ENCODE results near the gene MAP1S.
"Not testable (repeated sequence)": the region's sequence is repeated elsewhere in the genome, so short reads cannot be mapped to it uniquely, and the experiment has no call there.

MAP1S gene

DNA sequence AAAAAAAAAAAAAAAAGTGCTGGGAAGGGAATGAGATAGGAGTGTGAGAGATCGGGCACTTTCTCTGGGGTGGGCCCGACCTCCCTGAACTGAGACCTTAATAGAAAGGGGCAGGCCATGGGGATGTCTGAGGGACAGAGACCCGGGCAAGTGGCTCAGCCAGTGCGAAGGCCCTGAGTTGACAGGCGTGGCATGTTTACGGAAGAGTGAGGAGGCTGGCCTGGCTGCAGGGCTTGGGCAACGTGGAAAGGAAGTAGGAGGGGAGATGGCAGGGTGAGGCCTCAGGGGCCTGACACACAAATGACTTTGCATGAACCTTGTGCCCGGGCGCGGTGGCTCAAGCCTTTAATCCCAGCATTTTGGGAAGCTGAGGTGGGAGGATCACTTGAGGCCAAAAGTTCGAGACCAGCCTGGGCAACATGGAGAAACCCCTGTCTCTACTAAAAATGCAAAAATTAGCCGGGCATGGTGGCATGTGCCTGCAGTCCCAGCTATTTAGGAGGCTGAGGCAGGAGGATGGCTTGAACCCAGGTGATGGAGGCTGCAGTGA lies 45.9 kb downstream of the MAP1S start:
- no peak for DNase-seq (ENCODE audit: low spot score)

DNA sequence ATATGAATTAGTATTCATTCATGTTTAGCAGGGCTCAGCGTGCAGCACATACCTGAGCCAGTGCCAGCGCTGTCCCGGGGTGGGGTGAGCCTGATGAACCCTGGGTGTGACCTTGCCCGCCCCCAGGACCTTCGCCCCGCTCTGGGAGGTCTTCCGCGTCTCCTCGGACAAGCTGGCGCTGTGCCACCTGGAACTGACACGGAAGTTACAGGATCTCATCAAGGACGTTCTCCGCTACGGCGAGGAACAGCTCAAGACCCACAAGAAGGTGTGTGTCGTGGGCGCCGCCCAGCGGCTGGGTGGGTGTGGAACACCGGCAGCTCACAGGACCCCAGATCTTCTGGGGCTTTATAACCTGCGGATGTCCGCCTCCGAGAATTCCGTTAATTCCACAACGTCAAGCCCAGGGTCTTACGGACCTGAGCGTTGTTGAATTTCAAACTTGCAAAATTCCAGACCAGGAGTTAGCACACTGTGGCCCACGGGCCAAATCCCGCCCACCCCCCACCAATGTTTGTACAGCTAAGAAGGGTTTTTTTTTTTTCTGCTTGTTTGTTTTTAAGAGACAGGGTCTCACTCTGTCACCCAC lies 47.4 kb downstream of the MAP1S start:
- peak; percentile 30 for DNase-seq (ENCODE audit: low spot score)

DNA sequence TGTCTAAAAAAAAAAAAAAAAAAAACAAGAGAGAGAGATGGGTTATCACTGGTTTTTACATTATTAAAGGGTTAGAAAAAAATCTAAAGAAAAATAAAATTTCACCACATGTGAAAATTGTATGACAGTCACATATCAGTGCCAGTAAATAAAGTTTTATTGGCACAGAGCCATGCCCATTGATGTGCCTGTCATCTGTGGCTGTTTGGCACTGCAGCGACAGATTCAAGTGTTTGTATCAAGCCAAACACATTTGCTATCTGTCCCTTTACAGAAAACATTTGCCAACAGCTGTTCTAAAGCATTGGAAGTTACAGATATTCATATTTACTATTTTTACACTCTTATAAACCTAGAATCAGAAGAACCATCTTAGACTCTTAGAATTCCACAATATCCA lies 48.3 kb downstream of the MAP1S start:
- DNase-seq (ENCODE audit: low spot score), result no peak

DNA sequence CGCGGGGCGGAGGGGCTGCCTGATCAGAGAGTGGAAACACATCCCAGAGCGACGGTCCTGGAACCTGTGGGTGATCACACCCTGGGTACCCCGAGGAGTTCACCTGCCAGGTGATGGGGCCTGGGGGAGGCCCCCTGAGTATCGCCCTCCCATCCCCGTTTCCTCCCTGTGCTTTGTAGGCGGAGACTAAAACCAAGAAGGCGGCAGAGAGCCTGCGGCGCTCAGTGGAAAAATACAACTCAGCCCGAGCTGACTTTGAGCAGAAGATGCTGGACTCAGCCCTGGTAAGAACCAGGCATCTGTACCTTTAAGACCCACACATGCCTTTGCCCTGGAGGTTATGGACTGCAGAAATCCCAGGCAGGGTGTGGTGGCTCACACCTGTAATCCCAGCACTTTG lies 51.3 kb downstream of the MAP1S start:
- DNase-seq (ENCODE audit: low spot score), result no peak

DNA sequence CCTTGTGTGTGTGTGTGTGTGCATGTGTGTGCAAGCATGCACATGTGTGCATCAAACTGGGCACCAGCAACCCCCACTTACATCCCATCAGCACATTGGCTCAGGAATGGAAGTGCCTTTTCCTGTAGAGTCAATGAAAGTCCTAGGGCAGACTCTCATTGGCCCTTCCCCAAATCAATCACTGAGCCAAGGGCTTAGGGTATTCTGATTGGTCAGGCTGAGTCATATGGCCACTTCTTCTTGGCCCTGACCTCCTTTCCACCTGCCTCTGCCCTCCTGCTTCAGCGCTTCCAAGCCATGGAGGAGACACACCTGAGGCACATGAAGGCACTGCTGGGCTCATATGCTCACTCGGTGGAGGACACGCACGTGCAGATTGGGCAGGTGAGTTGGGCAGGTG lies 52.9 kb downstream of the MAP1S start:
- DNase-seq (ENCODE audit: low spot score), result no peak

DNA sequence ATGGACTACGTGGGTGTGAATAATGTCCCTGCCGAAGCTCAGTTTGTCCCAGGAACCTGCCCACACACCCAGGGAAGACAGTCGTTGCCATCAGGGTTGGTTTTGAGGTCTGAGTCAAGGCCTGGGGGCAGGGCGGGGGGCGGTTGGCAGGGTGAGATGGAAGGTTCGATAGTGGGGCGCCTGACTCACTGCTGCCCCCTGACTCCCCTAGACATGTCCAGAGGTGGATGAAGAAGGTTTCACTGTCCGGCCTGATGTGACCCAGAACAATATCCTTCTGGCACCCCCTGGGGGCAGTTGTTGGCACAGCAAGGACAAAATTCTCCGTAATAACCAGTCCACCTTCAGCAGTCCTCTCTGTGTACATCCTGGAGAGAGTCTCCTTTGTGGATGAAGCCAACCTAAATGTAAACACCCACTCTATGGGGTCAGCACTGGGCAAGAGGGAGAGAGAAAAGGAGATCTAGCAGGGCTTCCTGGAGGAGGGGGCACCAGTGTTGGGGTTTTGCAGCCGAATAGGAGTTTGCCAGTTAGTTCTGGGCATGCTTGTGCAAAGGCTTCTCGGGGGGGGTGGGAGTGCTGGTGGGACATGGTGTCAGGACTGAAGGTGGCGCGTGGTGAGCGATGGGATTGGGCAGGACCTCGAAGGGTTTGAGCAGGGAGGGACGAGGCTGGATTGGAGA lies 56.1 kb downstream of the MAP1S start:
- DNase-seq (ENCODE audit: low spot score), result peak; percentile 40

DNA sequence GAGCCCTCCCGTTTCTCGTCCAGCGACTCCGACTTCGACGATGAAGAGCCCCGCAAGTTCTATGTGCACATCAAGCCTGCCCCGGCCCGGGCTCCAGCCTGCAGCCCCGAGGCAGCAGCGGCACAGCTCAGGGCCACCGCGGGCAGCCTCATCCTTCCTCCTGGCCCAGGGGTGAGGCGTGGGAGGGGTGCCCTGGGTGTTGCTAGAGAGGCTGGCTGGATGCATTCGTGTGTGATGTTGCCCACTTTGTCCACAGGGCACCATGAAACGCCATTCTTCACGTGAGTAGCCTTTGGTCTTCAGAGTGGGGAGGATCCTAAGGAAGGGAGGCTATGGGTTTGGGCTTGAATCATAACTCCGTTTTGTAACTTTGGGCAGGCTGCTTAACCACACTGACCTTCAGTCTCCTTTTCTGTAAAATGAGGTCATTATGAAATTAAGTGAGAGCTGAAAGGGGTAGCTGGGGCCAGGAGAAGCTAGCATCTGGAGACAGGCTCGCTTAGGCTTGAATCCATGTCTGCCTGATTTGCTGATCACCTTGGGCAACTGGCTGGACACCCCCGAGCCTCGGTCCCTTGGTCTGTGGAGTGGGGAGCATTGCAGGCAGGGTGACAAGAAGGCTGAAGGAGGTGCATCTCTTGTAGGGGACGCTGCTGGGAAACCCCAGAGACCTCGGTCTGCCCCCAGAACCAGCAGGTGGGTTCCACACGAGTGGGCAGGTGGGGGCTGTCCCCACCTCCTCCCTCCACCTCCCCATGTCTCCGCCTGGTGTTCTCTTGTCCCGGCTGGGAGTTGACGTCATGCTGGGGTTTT lies 56.9 kb downstream of the MAP1S start:
- no peak for DNase-seq (ENCODE audit: low spot score)

DNA sequence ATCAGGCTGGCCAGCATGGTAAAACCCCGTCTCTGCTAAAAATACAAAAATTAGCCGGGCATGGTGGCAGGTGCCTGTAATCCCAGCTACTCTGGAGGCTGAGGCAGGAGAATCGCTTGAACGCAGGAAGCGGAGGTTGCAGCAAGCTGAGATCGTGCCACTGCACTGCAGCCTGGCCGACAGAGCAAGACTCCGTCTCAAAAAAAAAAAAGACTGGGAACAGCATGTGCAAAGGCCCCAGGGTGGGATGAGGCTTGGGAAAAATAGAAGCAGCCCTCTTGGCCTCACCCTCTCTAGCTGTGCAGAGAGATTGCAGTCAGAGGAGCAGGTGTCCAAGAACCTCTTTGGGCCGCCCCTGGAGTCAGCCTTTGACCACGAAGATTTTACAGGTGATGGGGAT lies 58.6 kb downstream of the MAP1S start:
- not testable (repeated sequence) for DNase-seq (ENCODE audit: low spot score)

DNA sequence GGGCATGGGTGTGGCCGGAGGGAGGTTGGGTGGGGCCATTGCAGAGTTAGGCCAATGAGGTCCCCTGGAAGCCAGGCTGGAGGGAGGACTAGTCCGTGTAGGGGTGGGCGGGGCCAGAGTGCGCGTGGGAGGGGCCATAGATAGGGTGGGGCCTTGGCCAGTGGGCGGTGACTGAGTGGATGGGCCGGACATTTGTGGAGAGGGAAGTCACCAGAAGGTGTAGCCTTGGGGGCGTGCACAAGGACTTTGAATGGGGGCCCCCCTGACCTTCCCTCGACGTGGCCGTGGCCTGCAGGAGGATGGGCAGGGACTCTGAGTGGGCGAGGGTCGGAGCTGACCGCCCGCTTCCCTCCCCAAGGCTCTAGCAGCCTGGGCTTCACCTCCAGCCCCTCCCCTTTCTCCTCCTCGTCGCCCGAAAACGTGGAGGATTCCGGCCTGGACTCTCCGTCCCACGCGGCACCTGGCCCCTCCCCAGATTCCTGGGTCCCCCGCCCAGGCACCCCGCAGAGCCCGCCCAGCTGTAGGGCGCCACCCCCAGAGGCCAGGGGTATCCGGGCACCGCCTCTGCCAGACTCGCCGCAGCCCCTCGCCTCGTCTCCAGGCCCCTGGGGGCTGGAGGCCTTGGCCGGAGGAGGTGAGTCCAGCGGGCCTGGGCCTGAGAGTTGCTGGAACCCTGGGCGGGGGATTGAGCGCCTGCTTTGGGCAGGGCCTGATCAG lies 59.1 kb downstream of the MAP1S start:
- no peak for DNase-seq (ENCODE audit: low spot score)

DNA sequence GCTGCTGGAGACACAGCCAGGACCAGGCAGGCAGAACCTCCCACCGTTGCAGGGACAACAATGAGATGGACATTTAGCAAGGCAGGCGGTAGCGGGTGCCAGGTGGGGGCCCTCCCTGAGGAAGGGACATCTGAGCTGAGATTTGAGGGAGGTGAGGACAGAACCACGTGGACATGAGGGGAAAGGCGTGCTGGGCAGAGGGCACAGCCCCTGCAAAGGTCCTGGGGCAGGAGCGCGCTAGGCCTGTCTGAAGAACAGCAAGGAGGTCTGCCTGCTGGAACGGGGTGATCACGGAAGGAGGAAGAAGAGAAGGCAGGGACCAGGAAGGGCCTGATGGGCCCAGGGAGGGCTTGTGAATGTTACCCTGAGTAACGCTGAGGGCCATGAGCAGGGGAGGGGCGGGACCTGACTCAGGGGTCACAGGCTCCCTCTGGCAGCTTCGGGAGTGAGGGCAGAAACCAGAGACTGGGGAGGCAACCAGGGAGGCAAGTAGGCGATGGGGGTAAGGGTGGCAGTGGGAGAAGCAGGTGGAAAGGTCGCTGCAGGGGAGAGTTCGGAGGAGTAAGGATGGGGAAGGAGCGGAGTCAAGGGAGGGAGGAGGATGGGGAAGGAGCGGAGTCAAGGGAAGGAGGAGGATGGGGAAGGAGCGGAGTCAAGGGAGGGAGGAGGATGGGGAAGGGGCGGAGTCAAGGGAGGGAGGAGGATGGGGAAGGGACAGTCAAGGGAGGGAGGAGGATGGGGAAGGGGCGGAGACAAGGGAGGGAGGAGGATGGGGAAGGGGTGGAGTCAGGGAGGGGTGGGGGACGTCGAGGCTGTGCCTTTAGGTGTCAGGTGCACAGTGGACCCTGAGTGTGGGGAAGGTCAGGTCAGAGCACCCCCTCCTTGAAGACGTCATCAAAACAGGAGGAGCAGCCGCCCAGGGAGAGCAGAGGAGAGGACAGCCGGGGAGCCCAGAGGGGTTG lies 60.0 kb downstream of the MAP1S start:
- no peak for DNase-seq (ENCODE audit: low spot score)

DNA sequence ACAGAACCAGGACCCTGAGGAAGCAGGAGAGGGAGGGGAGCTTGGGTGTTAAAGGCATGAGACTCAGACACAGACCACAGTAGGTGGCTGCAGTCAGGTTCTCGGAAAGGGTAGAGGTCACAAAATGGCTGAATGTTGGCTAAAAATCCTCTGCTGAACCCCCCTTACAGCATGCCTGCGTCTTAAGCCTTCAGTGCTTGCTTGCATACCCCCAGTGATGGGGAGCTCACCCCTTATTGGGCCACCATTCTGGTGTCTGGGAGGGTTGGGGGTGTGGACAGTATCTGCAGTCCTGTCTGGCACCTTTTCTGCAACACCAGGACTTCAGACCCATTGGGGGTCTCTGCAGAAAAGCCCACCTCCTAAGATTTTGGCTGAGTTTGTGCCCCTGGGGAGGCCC lies 61.5 kb downstream of the MAP1S start:
- DNase-seq (ENCODE audit: low spot score), result no peak

DNA sequence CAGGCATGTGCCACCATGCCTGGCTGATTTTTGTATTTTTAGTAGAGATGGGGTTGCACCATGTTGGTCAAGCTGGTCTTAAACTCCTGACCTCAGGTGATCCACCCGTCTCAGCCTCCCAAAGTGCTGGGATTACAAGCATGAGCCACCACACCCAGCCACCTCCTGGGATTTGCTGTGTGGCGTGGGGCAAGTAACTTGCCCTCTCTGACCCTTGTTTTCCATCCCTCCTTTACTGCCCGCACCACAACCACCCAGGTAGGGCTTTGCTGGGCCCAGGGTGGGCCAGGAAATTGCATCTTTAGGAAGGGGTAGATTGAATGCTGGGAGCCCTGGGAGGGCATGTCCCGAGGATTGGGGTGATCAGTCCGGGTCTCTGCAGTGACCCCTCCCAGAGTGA lies 64.4 kb downstream of the MAP1S start:
- not testable (repeated sequence) for DNase-seq (ENCODE audit: low spot score)

Measured in CD4-positive, alpha-beta T cell treated with Interleukin-15 for 4 hours (primary cell).